ENCODE data around the gene TGFB2.

- TF ChIP-seq CTCF (IDR thresholded peaks at IDR 0.05) = no peak
- TF ChIP-seq POLR2A (IDR thresholded peaks at IDR 0.05; ENCODE audit: low read depth) = no peak
- TF ChIP-seq EP300 (IDR thresholded peaks at IDR 0.05) = no peak
- TF ChIP-seq POLR2AphosphoS5 (IDR thresholded peaks at IDR 0.05) = no peak
Measured at GRCh38 chr1:218421531-218421930, 76.4 kb downstream of the TGFB2 start.
